GM18498 (cell line): ENCODE results near the gene LYPLAL1.

Experiments used
- ATAC-seq: cut with Tn5 transposase; IDR thresholded peaks from one replicate; pipeline ENCODE4 v1.9.1; 2021; ENCODE audit warnings: mild to moderate bottlenecking, moderate library complexity; ENCODE audit not compliant: unreplicated experiment

The LYPLAL1 gene

GRCh38 chr1:219173758-219174459 lies at the start of gene LYPLAL1:
Gene LYPLAL1, plus strand, starts transcription at chr1:219173878. Its CDS starts 13 bp downstream, at chr1:219173891.
- peak; percentile 79 for ATAC-seq

GRCh38 chr1:219124163-219124562 lies 49.5 kb upstream of the LYPLAL1 start:
- no peak for ATAC-seq

GRCh38 chr1:219125342-219125741 lies 48.3 kb upstream of the LYPLAL1 start:
- ATAC-seq: no peak

GRCh38 chr1:219126377-219126776 lies 47.3 kb upstream of the LYPLAL1 start:
- ATAC-seq: no peak

- no peak for ATAC-seq
Observed at GRCh38 chr1:219128957-219129356, 44.7 kb upstream of the LYPLAL1 start.

- ATAC-seq: no peak
Observed at GRCh38 chr1:219130366-219130935, 43.2 kb upstream of the LYPLAL1 start.

DNA sequence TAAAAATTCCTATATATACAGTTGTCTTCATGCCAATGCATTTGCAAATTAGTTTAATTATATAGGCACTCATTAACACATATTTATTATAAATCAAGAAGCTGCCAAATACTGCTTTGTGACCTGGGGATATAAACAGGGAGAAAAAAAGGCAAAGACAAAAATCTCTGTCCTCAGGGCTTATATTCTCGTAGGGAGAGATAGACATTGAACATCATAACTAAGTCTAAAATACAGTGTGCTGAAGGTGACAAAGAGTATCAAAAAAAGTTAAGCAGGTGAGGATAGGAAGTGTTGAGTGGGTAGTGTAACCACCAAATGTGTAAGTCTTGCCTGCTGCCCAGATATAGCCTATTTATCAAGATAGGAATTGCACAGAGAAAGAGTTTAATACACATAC lies 40.7 kb upstream of the LYPLAL1 start:
- ATAC-seq: no peak

GRCh38 chr1:219138747-219139146 lies 34.9 kb upstream of the LYPLAL1 start:
- no peak for ATAC-seq

DNA sequence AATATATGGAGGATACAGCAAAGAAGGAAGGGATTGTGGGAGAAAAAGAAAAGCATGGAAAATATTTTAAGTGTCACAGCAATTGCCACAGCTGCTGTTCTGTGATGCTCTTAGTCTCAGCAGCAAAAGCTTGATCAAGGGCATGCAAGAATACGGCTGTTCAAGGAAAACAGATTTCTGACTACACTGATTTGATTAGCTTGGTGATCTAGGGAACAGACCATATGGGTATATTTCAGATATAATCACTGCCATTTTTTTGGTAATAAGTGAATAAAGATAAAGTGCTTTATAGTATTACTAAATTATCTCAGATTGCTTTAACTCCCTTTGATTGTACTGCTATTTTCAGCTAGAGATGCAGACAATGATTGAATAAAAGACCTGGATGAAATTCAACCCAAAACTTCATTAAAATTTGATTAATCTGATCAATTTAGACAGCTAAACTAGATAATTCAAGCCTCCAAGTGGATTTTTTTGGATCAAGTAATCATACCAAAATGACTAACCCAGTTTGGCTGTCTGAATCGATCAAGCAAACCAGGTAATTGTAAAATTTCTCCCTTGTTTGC lies 33.3 kb upstream of the LYPLAL1 start:
- no peak for ATAC-seq

GRCh38 chr1:219143735-219144134 lies 29.9 kb upstream of the LYPLAL1 start:
- no peak for ATAC-seq

DNA sequence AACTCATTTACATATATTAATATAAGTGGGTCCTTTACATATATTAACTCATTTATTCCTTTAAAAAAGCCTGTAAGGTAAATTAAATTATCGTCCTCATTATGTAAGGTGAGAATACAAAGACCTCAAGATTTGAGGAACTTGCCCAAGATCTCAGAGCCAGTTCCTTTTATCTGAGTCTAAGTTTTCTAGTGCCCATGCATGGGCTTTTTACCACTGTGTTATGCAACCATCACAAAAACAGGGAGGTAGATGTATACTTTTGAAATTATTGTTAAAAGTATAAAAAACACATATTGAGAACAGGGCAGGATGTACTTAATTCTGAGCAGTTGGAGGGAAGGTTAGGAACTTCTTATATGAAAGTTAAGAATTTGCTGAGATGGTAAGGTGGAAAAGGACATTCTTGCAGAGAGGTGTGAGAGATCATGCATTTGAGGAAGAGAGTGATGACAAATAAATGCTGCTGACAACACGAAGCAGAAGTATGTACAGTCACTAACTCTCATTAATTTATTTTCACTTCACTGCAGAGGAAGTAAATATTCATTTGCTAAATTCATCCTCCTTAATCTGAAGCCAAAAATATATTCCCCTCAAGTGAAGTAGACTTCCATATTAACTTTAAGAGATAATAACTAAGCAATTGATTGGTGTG lies 28.9 kb upstream of the LYPLAL1 start:
- no peak for ATAC-seq

GRCh38 chr1:219147571-219148019 lies 26.1 kb upstream of the LYPLAL1 start:
- no peak for ATAC-seq

- no peak for ATAC-seq
Observed at GRCh38 chr1:219149009-219149577, 24.6 kb upstream of the LYPLAL1 start.

GRCh38 chr1:219149953-219150352 lies 23.7 kb upstream of the LYPLAL1 start:
- ATAC-seq: no peak

DNA sequence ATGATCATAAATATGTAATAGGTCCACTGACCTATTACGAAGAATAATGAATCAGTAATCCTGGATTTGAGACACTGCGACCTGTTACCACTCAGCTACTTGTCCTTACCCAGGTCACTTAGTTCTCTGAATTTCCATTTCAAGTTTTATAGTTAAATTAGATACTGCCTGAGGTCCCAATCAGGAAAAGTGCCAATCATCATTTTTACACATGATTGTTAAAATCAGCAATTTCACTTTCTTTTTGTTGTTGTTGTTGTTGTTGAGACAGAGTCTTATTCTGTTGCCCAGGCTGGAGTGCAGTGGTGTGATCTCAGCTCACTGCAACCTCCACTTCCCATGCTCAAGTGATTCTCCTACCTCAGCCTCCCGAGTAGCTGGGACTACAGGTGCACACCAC lies 22.8 kb upstream of the LYPLAL1 start:
- ATAC-seq: no peak

DNA sequence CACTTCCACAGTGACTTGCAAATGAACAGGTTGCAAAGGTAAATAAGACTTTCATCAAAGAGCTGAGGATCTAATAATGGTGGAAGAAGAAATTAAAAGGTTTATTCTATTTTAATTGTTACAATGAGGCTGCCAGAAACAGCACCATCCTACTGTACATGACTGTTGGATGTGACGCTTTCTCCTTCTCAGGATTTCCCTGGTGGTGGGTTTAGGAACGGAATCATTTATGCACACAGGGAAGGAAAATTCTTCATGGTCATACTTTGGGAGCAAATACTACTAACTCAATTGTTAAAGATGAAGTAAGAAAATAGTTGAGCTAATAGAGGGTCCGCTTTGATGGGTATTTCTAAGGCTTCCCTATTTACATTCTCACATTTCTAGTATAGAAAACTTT lies 22.2 kb upstream of the LYPLAL1 start:
- no peak for ATAC-seq

DNA sequence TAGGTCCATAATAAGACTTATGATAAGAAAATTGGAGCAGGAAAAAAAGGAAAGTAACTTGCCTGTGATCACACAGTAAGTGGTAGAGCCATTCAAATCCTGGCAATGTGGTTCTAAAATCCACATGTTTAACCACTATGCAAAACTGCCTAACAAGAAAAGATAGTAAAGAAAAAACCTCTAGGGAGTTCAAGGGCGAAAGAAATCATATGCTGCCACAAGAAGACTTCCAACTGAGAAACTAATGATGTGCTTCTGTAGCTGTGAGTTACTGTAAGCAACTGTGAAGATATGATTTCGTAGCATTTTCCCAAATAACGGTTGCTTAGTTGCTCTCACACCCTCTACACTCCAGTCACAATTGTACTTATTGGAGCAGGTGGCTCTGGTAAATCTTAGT lies 20.9 kb upstream of the LYPLAL1 start:
- no peak for ATAC-seq

DNA sequence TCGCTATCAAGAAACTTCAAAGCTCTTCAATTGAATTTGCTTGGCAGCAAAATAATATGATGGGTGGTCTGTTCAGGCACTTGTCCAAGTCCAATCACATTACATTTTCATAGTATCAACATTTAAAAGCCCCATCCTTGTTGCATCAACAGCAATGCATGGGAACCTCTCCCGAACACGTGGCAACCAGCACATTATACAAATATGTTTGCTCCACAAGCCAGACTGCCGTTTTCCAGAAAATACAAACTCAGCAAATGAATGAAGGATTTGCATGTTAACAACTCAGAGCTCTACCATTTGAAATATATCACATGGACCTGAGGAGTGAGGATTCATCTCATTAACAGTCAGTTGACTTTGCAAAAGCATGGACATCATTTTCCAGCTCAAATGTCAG lies 20.0 kb upstream of the LYPLAL1 start:
- no peak for ATAC-seq

DNA sequence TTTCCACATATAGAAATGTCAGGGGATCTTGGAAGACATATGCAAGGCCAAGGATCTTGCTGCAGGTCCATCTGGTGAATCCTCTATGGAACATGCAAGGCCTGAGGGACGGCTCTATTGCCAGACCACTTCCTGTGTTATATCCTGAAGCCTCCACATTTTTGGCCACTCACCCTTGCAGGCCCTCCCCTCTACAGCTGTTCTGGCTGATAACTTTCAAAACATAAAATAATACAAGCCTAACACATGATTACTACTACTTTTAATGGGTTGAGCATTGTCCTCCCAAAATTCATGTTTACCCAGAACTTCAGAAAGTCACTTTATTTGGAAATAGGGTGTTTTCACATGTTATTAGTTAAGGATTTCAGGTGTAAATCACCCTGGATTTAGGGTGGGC lies 18.5 kb upstream of the LYPLAL1 start:
- no peak for ATAC-seq

DNA sequence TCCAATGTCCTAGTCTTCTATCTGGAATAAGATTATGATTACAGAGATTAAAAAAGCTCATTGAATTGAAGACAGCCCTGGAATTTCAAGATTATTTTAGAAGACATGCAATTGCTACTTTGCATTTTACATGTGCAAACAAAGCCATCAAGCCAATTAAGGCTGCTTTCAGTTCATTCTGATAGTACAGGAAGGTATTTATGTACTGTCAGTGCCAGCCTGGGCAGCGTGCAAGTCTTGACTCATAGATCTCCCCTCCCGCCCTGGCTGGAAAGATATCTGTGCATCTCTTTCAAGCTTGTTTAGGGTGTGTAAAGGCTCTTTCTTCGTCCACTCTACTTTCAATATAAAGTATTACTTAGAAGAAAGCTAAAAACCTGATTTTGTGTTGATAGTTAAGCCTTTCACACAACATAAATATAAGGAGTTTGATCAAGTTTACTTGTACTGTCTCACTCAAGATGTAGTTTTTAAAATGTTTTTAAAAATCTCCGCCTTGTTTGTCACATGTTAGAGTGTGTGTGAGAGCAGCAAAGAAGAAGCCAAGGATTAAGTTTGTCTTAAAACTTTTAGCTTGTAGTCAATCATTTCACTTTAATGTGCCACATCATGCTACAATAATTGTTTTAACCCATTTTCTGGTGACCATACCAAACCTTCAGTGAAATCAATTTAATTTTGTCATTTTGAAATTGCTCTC lies 13.6 kb upstream of the LYPLAL1 start:
- peak; percentile 97 for ATAC-seq

- ATAC-seq: no peak
Observed at GRCh38 chr1:219160967-219161366, 12.7 kb upstream of the LYPLAL1 start.
